ENCODE data around the gene DFFB. TPM values are rescaled to one million over a fixed set of nuclear protein-coding genes. Genes with fewer than 3 reads are reported as not detected.
A peak's percentile ranks its signal among the peaks of the same experiment; 100 is the strongest.

DFFB gene
- 20.2 and 21.0 TPM in 2 replicates for polyA plus RNA-seq
- 10.0 and 11.0 TPM in 2 replicates for polyA minus RNA-seq

GRCh38 chr1:3856923-3857790, at the start of gene DFFB, which contains the start of gene CEP104:
DFFB (plus strand) TSS chr1:3857476; CDS start chr1:3857604, 128 bp downstream.
CEP104 (minus strand) TSS chr1:3857211; CDS start chr1:3852407, 4,804 bp downstream.
- H3K27ac ChIP-seq (ENCODE audit: low read length): peak within 1 kb of the TSS; percentile 44

More at GRCh38 chr1:3856923-3857790, at the start of gene DFFB, which contains the start of gene CEP104:
- Histone ChIP-seq H3K79me2 (replicated peaks; ENCODE audit: insufficient read depth, low read length) (peaks cover 19% of the 10 kb centered on the region), H4K20me1 (ENCODE audit: insufficient read depth) (no peaks in the 10 kb centered on the region), H2AFZ (ENCODE audit: low read depth, low read length) (peak within 1 kb of the TSS; percentile 62), H3K27me3 (ENCODE audit: insufficient read depth, low read depth, low read length) (no peaks in the 10 kb centered on the region), H3K36me3 (ENCODE audit: insufficient read depth, low read length) (no peaks in the 10 kb centered on the region), H3F3A (ENCODE audit: insufficient read depth, low read length, poor library complexity, severe bottlenecking) (no peaks in the 10 kb centered on the region), H3K9me3 (ENCODE audit: low read length) (no peaks in the 10 kb centered on the region), H3K9me2 (ENCODE audit: insufficient read depth, low read length) (no peaks in the 10 kb centered on the region), H3K4me2 (ENCODE audit: low read length) (peak within 1 kb of the TSS; percentile 84), H3K4me3 (ENCODE audit: low read length) (peak within 1 kb of the TSS; percentile 92), H3K9ac (ENCODE audit: low read length) (peak within 1 kb of the TSS; percentile 73)
- TF ChIP-seq MXI1 (conservative IDR thresholded peaks at IDR 0.05; ENCODE audit: poor library complexity, severe bottlenecking) (peak; percentile 79), POLR2AphosphoS5 (IDR thresholded peaks at IDR 0.05) (peak; percentile 89), EZH2 (IDR thresholded peaks at IDR 0.05; ENCODE audit: borderline replicate concordance, insufficient read depth, low read length, poor library complexity, severe bottlenecking) (no peak), RAD21 (conservative IDR thresholded peaks at IDR 0.05) (peak; percentile 77), SMC3 (conservative IDR thresholded peaks at IDR 0.05; ENCODE audit: poor library complexity) (peak; percentile 85), TAF1 (IDR thresholded peaks at IDR 0.05; ENCODE audit: low read depth) (peak; percentile 69), CTCF (IDR thresholded peaks at IDR 0.05; ENCODE audit: poor library complexity, severe bottlenecking) (peak; percentile 81), REST (IDR thresholded peaks at IDR 0.05; ENCODE audit: borderline replicate concordance) (peak; percentile 20), EP300 (conservative IDR thresholded peaks at IDR 0.05; ENCODE audit: poor library complexity, severe bottlenecking) (peak; percentile 16)

Measured in neural cell (in vitro differentiated cells).